Colonic mucosa (tissue), 4 donors: ENCODE data around the gene AOAH. TPM values are rescaled to one million over a fixed set of nuclear protein-coding genes. Genes with fewer than 3 reads are reported as not detected.

Experiments used
- DNase-seq: peaks from one replicate; pipeline ENCODE4 v3.0.0-alpha.2; 2020
- H3K27ac ChIP-seq: fragments of 200-600 bp; one replicate; pipeline ENCODE4 v1.8.0; 2021
- H3K27me3 ChIP-seq: fragments of 200-600 bp; one replicate; pipeline ENCODE4 v1.8.0; 2021
- H3K36me3 ChIP-seq: fragments of 200-600 bp; one replicate; pipeline ENCODE4 v1.8.0; 2021
- H3K4me1 ChIP-seq: fragments of 200-600 bp; one replicate; pipeline ENCODE4 v1.8.0; 2021; ENCODE audit warnings: mild to moderate bottlenecking
- H3K4me3 ChIP-seq: fragments of 200-600 bp; one replicate; pipeline ENCODE4 v1.8.0; 2021
- H3K9ac ChIP-seq, 2 donors: one replicate each; pipeline ENCODE4 v1.7.0; 2013; ENCODE audit warnings: control low read depth in 2 of 2, low read depth in 2 of 2, low read length in 2 of 2
- H3K9me3 ChIP-seq: fragments of 200-600 bp; one replicate; pipeline ENCODE4 v1.8.0; 2021
- intact Hi-C: fragments of 100-400 bp; cut with DNase I; formaldehyde crosslinking; loops from one replicate; pipeline ENCODE4 v1.14.1; 2022
- total RNA-seq, 2 donors: library from RNA; stranded (reverse); fragmentation: NEBNext Ultra II Directional in 1 of 2; extraction: Animal tissue kit (Norgen Biotek cat#: 25700) in 1 of 2; gene quantifications; one replicate each; pipeline ENCODE4 v1.2.1, GENCODE V29; 2021
- TF ChIP-seq, protein P1 (sequence below): fragments of 200-600 bp; IDR thresholded peaks from one replicate; pipeline ENCODE4 v1.8.0; 2022; ENCODE audit warnings: antibody characterized with exemption, mild to moderate bottlenecking
- donor health status: healthy.
- donor health status: DM: no; HTN: no; CAD: no.
- donor health status: DM: no; HTN: no; CAD: no.

Gene AOAH
- total RNA-seq, 2 donors from 2014 or later = 22.2 to 46.1 TPM

DNA sequence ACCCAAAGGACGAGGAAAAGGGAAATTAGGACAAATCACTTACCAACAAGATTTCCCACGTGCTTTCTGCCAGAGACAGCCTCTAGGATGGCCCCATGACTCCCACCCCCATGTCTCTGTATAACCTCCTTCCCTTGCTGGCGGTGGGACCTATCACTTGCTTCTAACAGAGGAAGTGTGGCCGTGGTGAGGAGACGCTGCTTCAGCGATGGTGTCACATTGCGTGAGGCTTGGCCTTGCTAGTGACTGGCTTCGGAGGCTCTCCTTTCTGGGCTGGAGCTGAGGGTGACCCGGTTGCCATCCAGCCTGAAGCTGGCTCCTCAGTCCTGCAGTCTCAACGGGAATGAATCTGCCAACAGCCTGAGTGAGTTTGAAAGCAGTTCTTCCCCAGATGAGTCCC, 210.9 kb downstream of the AOAH start:
- no peaks in the 10 kb centered on the region for H3K9me3 ChIP-seq
- no peak for DNase-seq
- TF ChIP-seq, protein P1, sequence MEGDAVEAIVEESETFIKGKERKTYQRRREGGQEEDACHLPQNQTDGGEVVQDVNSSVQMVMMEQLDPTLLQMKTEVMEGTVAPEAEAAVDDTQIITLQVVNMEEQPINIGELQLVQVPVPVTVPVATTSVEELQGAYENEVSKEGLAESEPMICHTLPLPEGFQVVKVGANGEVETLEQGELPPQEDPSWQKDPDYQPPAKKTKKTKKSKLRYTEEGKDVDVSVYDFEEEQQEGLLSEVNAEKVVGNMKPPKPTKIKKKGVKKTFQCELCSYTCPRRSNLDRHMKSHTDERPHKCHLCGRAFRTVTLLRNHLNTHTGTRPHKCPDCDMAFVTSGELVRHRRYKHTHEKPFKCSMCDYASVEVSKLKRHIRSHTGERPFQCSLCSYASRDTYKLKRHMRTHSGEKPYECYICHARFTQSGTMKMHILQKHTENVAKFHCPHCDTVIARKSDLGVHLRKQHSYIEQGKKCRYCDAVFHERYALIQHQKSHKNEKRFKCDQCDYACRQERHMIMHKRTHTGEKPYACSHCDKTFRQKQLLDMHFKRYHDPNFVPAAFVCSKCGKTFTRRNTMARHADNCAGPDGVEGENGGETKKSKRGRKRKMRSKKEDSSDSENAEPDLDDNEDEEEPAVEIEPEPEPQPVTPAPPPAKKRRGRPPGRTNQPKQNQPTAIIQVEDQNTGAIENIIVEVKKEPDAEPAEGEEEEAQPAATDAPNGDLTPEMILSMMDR = no peak
- H3K9ac ChIP-seq = no peak overlapping the region
- no peaks in the 10 kb centered on the region for H3K4me1 ChIP-seq
- no peak overlapping the region for H3K4me3 ChIP-seq
- H3K27ac ChIP-seq = no peak overlapping the region
- no peaks in the 10 kb centered on the region for H3K36me3 ChIP-seq
- no peaks in the 10 kb centered on the region for H3K27me3 ChIP-seq
- intact Hi-C loops = no loop called here

DNA sequence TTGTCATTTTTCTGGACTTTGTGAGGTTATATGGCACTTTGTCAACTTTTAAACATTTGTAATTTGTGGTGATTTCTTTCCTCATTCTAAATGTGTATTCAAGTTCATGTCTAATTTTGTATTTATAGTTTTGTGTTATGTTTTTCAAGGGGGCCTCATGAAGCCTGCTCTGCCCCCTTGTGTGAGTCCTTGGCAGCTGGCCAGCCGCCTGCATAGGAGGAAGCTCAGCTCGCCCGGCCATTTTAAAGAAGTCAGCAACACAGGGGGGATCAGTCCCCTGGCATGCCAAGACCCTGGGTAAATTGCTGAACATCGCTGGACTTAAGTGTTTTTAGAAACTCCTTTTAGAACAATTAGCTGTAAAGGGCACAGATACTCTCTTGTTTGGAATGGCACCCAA, 211.7 kb downstream of the AOAH start:
- TF ChIP-seq, protein P1 = no peak
- Histone ChIP-seq H3K4me3 (no peak overlapping the region), H3K27ac (no peak overlapping the region), H3K9me3 (no peaks in the 10 kb centered on the region), H3K4me1 (no peaks in the 10 kb centered on the region), H3K9ac (no peak overlapping the region), H3K36me3 (no peaks in the 10 kb centered on the region), H3K27me3 (no peaks in the 10 kb centered on the region)
- DNase-seq = no peak
- intact Hi-C loops = no loop called here

- no peaks in the 10 kb centered on the region for H3K4me1 ChIP-seq
- H3K36me3 ChIP-seq = no peaks in the 10 kb centered on the region
- DNase-seq = no peak
- TF ChIP-seq, protein P1 = no peak
- H3K27me3 ChIP-seq = no peaks in the 10 kb centered on the region
- intact Hi-C loops = no loop called here
- no peak overlapping the region for H3K27ac ChIP-seq
- no peak overlapping the region for H3K4me3 ChIP-seq
- H3K9ac ChIP-seq = no peak overlapping the region
- H3K9me3 ChIP-seq = no peaks in the 10 kb centered on the region
Observed at GRCh38 chr7:36509962-36510361, 214.3 kb downstream of the AOAH start.

DNA sequence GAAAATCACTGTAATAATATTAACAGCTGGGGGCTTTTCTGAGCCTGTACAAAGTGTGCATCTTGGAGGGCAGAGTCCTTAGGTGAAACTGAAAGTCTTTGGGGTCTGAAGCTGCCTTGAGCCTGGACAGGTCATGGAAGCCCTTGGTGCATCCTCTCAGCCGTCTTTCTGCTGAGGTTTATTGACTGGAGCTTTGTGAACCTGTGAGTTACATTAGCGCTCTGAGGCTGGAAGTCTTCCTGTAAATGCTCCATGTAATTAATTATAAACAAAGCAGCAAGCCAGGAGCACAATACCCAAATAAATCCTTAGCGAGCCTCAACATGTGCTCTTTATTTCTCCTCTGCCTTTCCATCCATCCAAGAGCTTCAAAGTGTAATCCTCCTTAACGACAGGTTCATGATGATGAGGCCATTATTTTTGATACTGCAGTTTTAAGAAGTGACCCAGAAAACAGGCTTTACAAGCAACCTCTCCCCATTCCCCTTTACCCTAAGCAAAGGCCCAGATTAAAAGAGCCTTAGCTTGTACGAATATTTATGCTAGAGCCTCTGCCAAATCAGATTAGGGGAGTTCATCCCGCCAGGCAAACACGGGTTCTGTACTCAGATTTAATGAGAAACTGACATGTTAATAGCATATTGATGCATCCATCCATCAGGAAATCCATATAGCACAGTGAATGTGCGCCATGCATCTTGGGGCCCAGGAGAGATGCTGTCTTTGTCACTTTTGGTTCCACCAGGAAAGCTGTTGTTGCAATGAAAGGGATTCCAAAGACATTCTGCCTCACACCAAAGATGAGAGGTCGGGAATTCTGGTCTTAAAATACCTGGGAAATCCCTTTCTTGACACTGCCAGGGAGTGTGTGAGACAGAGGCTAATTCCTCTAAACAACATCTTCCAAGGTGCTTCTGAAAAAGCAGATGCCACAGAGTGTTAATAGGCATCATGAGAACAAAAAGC, 216.5 kb downstream of the AOAH start:
- Histone ChIP-seq H3K4me1 (no peaks in the 10 kb centered on the region), H3K27ac (no peak overlapping the region), H3K9me3 (no peaks in the 10 kb centered on the region), H3K27me3 (no peaks in the 10 kb centered on the region), H3K36me3 (no peaks in the 10 kb centered on the region), H3K4me3 (no peak overlapping the region), H3K9ac (no peak overlapping the region)
- DNase-seq = no peak
- intact Hi-C loops = no loop called here
- TF ChIP-seq, protein P1 = no peak

GRCh38 chr7:36506820-36507219, 217.5 kb downstream of the AOAH start:
- H3K4me3 ChIP-seq = no peak overlapping the region
- H3K4me1 ChIP-seq = no peaks in the 10 kb centered on the region
- H3K27me3 ChIP-seq = no peaks in the 10 kb centered on the region
- DNase-seq = no peak
- intact Hi-C loops = no loop called here
- no peak overlapping the region for H3K27ac ChIP-seq
- no peaks in the 10 kb centered on the region for H3K36me3 ChIP-seq
- TF ChIP-seq, protein P1 = no peak
- no peak overlapping the region for H3K9ac ChIP-seq
- H3K9me3 ChIP-seq = no peaks in the 10 kb centered on the region
